ENCODE data around the gene SP3. TPM values are rescaled to one million over a fixed set of nuclear protein-coding genes. Genes with fewer than 3 reads are reported as not detected.
A peak's percentile ranks its signal among the peaks of the same experiment; 100 is the strongest.

Gene SP3
- total and polyA plus RNA-seq, 9 of the 15 experiments (the other 6 are each of a cell fraction or from before 2014, with no cell fraction given), result 12.0 to 106 (median 74.9) TPM

DNA sequence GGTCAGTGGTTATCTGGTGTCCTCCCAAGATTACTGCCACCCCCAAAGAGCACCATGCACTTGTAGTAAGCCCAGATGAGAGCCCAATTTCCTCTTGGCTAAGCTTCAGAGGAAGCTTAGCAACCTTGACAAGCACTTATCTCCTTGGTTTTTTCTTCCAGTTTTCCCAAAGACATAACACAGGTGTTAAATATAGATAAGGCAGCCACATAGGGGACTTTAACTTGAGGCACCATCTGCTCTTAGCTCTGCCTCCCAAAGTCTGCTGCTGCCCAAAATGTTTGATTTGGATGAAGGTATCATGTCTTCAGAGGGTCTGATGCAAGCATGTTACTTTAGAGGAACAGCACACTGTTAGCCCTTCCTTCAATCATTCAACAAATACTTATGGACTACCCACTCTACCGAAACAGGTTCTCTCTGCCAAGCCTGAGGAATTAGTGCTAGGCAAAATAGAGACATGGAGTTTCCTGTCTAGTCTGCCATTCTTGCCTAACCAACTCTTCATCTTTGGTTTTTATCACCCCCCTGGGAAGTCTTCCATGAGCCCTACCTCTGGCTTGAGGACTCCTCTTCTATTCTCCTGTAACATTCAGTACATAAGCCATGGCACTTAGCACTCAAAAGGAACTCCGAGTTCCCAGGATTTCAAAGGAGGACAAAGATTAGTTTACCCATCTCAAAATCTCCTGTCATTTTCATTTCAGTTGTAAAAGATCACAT, 73.7 kb downstream of the SP3 start (continued):
- TF ChIP-seq, protein P1, sequence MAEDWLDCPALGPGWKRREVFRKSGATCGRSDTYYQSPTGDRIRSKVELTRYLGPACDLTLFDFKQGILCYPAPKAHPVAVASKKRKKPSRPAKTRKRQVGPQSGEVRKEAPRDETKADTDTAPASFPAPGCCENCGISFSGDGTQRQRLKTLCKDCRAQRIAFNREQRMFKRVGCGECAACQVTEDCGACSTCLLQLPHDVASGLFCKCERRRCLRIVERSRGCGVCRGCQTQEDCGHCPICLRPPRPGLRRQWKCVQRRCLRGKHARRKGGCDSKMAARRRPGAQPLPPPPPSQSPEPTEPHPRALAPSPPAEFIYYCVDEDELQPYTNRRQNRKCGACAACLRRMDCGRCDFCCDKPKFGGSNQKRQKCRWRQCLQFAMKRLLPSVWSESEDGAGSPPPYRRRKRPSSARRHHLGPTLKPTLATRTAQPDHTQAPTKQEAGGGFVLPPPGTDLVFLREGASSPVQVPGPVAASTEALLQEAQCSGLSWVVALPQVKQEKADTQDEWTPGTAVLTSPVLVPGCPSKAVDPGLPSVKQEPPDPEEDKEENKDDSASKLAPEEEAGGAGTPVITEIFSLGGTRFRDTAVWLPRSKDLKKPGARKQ (CRISPR knock-in tag; IDR thresholded peaks at IDR 0.05), result no peak
- no peak for TF ChIP-seq NFIX (CRISPR knock-in tag; IDR thresholded peaks at IDR 0.05; ENCODE audit: low read depth)
- TF ChIP-seq CCAR2 (IDR thresholded peaks at IDR 0.05; ENCODE audit: low read depth, low read length), result no peak
- TF ChIP-seq TEAD1 (CRISPR knock-in tag; IDR thresholded peaks at IDR 0.05), result peak in 1 of 2 experiments; percentile 39; a peak in 1 of 4 replicates
- TF ChIP-seq HNRNPL (IDR thresholded peaks at IDR 0.05; ENCODE audit: low read depth, low read length), result no peak
- TF ChIP-seq, protein P2, sequence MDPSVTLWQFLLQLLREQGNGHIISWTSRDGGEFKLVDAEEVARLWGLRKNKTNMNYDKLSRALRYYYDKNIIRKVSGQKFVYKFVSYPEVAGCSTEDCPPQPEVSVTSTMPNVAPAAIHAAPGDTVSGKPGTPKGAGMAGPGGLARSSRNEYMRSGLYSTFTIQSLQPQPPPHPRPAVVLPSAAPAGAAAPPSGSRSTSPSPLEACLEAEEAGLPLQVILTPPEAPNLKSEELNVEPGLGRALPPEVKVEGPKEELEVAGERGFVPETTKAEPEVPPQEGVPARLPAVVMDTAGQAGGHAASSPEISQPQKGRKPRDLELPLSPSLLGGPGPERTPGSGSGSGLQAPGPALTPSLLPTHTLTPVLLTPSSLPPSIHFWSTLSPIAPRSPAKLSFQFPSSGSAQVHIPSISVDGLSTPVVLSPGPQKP (CRISPR knock-in tag; IDR thresholded peaks at IDR 0.05), result no peak
- TF ChIP-seq, protein P3, sequence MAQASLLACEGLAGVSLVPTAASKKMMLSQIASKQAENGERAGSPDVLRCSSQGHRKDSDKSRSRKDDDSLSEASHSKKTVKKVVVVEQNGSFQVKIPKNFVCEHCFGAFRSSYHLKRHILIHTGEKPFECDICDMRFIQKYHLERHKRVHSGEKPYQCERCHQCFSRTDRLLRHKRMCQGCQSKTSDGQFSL (CRISPR knock-in tag; IDR thresholded peaks at IDR 0.05), result no peak
- TF ChIP-seq, protein P3 (tag; IDR thresholded peaks at IDR 0.05), result no peak
- peak; percentile 59; the same call in 1 of the 2 replicates for TF ChIP-seq JUND (IDR thresholded peaks at IDR 0.05; ENCODE audit: borderline replicate concordance, low read depth, low read length)
- TF ChIP-seq JUND (tag; IDR thresholded peaks at IDR 0.05; ENCODE audit: borderline replicate concordance, low read depth, low read length), result peak; percentile 28; the same call in 1 of the 3 replicates
- TF ChIP-seq, protein P4, sequence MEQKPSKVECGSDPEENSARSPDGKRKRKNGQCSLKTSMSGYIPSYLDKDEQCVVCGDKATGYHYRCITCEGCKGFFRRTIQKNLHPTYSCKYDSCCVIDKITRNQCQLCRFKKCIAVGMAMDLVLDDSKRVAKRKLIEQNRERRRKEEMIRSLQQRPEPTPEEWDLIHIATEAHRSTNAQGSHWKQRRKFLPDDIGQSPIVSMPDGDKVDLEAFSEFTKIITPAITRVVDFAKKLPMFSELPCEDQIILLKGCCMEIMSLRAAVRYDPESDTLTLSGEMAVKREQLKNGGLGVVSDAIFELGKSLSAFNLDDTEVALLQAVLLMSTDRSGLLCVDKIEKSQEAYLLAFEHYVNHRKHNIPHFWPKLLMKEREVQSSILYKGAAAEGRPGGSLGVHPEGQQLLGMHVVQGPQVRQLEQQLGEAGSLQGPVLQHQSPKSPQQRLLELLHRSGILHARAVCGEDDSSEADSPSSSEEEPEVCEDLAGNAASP (IDR thresholded peaks at IDR 0.05), result no peak
- TF ChIP-seq, protein P5, sequence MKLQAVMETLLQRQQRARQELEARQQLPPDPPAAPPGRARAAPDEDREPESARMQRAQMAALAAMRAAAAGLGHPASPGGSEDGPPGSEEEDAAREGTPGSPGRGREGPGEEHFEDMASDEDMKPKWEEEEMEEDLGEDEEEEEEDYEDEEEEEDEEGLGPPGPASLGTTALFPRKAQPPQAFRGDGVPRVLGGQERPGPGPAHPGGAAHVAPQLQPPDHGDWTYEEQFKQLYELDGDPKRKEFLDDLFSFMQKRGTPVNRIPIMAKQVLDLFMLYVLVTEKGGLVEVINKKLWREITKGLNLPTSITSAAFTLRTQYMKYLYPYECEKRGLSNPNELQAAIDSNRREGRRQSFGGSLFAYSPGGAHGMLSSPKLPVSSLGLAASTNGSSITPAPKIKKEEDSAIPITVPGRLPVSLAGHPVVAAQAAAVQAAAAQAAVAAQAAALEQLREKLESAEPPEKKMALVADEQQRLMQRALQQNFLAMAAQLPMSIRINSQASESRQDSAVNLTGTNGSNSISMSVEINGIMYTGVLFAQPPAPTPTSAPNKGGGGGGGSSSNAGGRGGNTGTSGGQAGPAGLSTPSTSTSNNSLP (IDR thresholded peaks at IDR 0.05; ENCODE audit: borderline replicate concordance, low read depth, low read length), result peak; percentile 77; the same call in 1 of the 2 replicates
- no peak for TF ChIP-seq ZBED1 (IDR thresholded peaks at IDR 0.05)
- peak; percentile 87 for TF ChIP-seq DPF2 (IDR thresholded peaks at IDR 0.05)
- TF ChIP-seq, protein P6, sequence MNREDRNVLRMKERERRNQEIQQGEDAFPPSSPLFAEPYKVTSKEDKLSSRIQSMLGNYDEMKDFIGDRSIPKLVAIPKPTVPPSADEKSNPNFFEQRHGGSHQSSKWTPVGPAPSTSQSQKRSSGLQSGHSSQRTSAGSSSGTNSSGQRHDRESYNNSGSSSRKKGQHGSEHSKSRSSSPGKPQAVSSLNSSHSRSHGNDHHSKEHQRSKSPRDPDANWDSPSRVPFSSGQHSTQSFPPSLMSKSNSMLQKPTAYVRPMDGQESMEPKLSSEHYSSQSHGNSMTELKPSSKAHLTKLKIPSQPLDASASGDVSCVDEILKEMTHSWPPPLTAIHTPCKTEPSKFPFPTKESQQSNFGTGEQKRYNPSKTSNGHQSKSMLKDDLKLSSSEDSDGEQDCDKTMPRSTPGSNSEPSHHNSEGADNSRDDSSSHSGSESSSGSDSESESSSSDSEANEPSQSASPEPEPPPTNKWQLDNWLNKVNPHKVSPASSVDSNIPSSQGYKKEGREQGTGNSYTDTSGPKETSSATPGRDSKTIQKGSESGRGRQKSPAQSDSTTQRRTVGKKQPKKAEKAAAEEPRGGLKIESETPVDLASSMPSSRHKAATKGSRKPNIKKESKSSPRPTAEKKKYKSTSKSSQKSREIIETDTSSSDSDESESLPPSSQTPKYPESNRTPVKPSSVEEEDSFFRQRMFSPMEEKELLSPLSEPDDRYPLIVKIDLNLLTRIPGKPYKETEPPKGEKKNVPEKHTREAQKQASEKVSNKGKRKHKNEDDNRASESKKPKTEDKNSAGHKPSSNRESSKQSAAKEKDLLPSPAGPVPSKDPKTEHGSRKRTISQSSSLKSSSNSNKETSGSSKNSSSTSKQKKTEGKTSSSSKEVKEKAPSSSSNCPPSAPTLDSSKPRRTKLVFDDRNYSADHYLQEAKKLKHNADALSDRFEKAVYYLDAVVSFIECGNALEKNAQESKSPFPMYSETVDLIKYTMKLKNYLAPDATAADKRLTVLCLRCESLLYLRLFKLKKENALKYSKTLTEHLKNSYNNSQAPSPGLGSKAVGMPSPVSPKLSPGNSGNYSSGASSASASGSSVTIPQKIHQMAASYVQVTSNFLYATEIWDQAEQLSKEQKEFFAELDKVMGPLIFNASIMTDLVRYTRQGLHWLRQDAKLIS (CRISPR knock-in tag; IDR thresholded peaks at IDR 0.05), result no peak
- peak; percentile 83 for TF ChIP-seq ZEB2 (IDR thresholded peaks at IDR 0.05)

All from K562 (cell line).